ENCODE measurements around the gene MBOAT2. TPM values are rescaled to one million over a fixed set of nuclear protein-coding genes. Genes with fewer than 3 reads are reported as not detected.

The MBOAT2 gene
- total RNA-seq, 1 experiment from 2014 or later: 34.8 TPM

GRCh38 chr2:8850845-8851487, 152.5 kb downstream of the MBOAT2 start:
- in situ Hi-C loops (cut with HindIII; ENCODE audit: low pct_unique_long_range_greater_than_20kb, low sequenced_read_pairs): no loop called here
- no TSS peak for BruUV-seq (replicated peaks)
- CTCF ChIA-PET: no interaction called here

GRCh38 chr2:8849327-8849726, 154.2 kb downstream of the MBOAT2 start:
- no peak overlapping the region for H3K4me3 ChIP-seq (ENCODE audit: low read depth in 2 of 2, low read length in 2 of 2)
- ChIA-PET POLR2A (no interaction called here), CTCF (no interaction called here)
- no peaks in the 10 kb centered on the region for H3K27me3 ChIP-seq (ENCODE audit: control insufficient read depth, insufficient read depth, low read length)
- no peak for ATAC-seq
- in situ Hi-C loops (cut with HindIII; ENCODE audit: low pct_unique_long_range_greater_than_20kb, low sequenced_read_pairs) (no loop called here), intact Hi-C loops (cut with micrococcal nuclease; ENCODE audit: unreplicated experiment) (no loop called here)
- no peaks in the 10 kb centered on the region for H3K4me1 ChIP-seq (ENCODE audit: control insufficient read depth, insufficient read depth, low read length)
- no peaks in the 10 kb centered on the region for H3K9me3 ChIP-seq (ENCODE audit: control insufficient read depth, insufficient read depth, low read depth, low read length)
- TF ChIP-seq CTCF (IDR thresholded peaks at IDR 0.05): no peak
- TF ChIP-seq POLR2AphosphoS5 (IDR thresholded peaks at IDR 0.05; ENCODE audit: low read depth, low read length): no peak
- no peak for TF ChIP-seq TCF7L2 (IDR thresholded peaks at IDR 0.05; ENCODE audit: low read depth, low read length)
- TF ChIP-seq REST (IDR thresholded peaks at IDR 0.05; ENCODE audit: insufficient read depth in 1 of 2, low read depth in 2 of 2, low read length in 1 of 2): no peak
- TF ChIP-seq SIN3A (IDR thresholded peaks at IDR 0.05; ENCODE audit: borderline replicate concordance, insufficient read depth, low read depth, low read length): no peak
- no TSS peak for BruUV-seq (replicated peaks)
- no peaks in the 10 kb centered on the region for H3K36me3 ChIP-seq (ENCODE audit: control insufficient read depth, insufficient read depth, low read length)
- DNase-seq (ENCODE audit: low read depth, low spot score): no peak
- no peak overlapping the region for H3K27ac ChIP-seq (ENCODE audit: low read length)

More at GRCh38 chr2:8850845-8851487, 152.5 kb downstream of the MBOAT2 start:
- Histone ChIP-seq H3K27me3 (ENCODE audit: control insufficient read depth, insufficient read depth, low read length) (no peaks in the 10 kb centered on the region), H3K4me3 (ENCODE audit: low read depth in 2 of 2, low read length in 2 of 2) (no peak overlapping the region), H3K9me3 (ENCODE audit: control insufficient read depth, insufficient read depth, low read depth, low read length) (no peaks in the 10 kb centered on the region), H3K27ac (ENCODE audit: low read length) (no peak overlapping the region), H3K4me1 (ENCODE audit: control insufficient read depth, insufficient read depth, low read length) (no peaks in the 10 kb centered on the region), H3K36me3 (ENCODE audit: control insufficient read depth, insufficient read depth, low read length) (no peaks in the 10 kb centered on the region)
- TF ChIP-seq TCF7L2 (IDR thresholded peaks at IDR 0.05; ENCODE audit: low read depth, low read length) (no peak), POLR2AphosphoS5 (IDR thresholded peaks at IDR 0.05; ENCODE audit: low read depth, low read length) (no peak)
- intact Hi-C loops (cut with micrococcal nuclease; ENCODE audit: unreplicated experiment): no loop called here
- ATAC-seq: no peak
- DNase-seq (ENCODE audit: low read depth, low spot score): no peak
- POLR2A ChIA-PET: no interaction called here

DNA sequence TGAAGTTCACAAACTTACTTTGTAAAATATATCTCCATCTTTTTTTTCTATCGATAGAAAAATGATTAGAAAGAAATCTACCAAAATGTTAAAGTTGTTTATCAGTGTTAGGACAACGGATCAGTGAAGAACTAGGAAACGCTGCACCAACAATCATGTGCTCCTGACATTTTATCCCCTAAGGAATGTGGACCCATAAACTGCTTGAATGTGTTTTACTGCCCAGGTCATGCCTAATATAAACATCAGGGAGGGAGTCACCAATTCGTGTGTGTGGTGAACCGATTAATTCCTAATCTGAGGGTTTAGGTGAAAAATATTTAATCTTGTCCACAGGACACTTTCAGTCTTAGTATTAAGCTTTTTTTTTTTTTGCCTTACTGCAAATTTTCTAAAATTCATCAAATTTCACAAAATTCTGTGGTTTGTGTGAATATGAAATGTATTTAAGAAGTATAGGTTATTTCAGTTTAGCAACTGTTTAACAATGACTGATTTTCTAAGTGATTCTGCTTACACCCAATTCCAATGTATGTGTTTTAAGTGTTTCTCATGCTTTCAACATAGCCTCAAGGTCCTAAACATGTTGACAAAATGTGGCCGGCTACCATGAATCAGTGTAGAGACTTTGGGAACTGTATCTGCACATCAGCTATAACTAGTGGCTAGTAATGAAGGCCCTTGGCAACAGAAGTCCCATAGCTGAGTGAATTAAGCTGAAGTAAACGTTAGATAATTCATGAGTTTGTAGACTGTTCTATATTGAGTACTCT, 155.0 kb downstream of the MBOAT2 start:
- H3K27ac ChIP-seq (ENCODE audit: low read length): no peak overlapping the region
- ATAC-seq (no peak), DNase-seq (ENCODE audit: low read depth, low spot score) (no peak)
- H3K4me3 ChIP-seq (ENCODE audit: low read depth in 2 of 2, low read length in 2 of 2): no peak overlapping the region
- no peaks in the 10 kb centered on the region for H3K36me3 ChIP-seq (ENCODE audit: control insufficient read depth, insufficient read depth, low read length)
- no peaks in the 10 kb centered on the region for H3K4me1 ChIP-seq (ENCODE audit: control insufficient read depth, insufficient read depth, low read length)
- ChIA-PET POLR2A (no interaction called here), CTCF (no interaction called here)
- TF ChIP-seq REST (IDR thresholded peaks at IDR 0.05; ENCODE audit: insufficient read depth in 1 of 2, low read depth in 2 of 2, low read length in 1 of 2) (no peak), SIN3A (IDR thresholded peaks at IDR 0.05; ENCODE audit: borderline replicate concordance, insufficient read depth, low read depth, low read length) (no peak), TCF7L2 (IDR thresholded peaks at IDR 0.05; ENCODE audit: low read depth, low read length) (no peak), POLR2AphosphoS5 (IDR thresholded peaks at IDR 0.05; ENCODE audit: low read depth, low read length) (no peak), CTCF (IDR thresholded peaks at IDR 0.05) (no peak)
- no TSS peak for BruUV-seq (replicated peaks)
- intact Hi-C loops (cut with micrococcal nuclease; ENCODE audit: unreplicated experiment): no loop called here
- H3K9me3 ChIP-seq (ENCODE audit: control insufficient read depth, insufficient read depth, low read depth, low read length): no peaks in the 10 kb centered on the region
- in situ Hi-C loops (cut with HindIII; ENCODE audit: low pct_unique_long_range_greater_than_20kb, low sequenced_read_pairs): no loop called here
- no peaks in the 10 kb centered on the region for H3K27me3 ChIP-seq (ENCODE audit: control insufficient read depth, insufficient read depth, low read length)

Measured in Panc1 (cell line).